ES-I3 (cell line): ENCODE data around the gene VGLL3.

Source experiments
- H3K36me3 ChIP-seq: 2 replicates; pipeline ENCODE4 v1.6.1; 2013; ENCODE audit warnings: mild to moderate bottlenecking, low read length, control low read depth, moderate library complexity; ENCODE audit not compliant: insufficient read depth
- H3K4me1 ChIP-seq: 2 replicates; pipeline ENCODE4 v1.6.1; 2013; ENCODE audit warnings: mild to moderate bottlenecking, control low read depth, low read length; ENCODE audit not compliant: insufficient read depth
- H3K9ac ChIP-seq: 2 replicates; pipeline ENCODE4 v1.6.1; 2013; ENCODE audit warnings: low read depth, mild to moderate bottlenecking, low read length, moderate library complexity
- H3K9me3 ChIP-seq: 2 replicates; pipeline ENCODE4 v1.6.1; 2013; ENCODE audit warnings: mild to moderate bottlenecking, low read length, moderate library complexity; ENCODE audit not compliant: control insufficient read depth, insufficient read depth

VGLL3 gene

DNA sequence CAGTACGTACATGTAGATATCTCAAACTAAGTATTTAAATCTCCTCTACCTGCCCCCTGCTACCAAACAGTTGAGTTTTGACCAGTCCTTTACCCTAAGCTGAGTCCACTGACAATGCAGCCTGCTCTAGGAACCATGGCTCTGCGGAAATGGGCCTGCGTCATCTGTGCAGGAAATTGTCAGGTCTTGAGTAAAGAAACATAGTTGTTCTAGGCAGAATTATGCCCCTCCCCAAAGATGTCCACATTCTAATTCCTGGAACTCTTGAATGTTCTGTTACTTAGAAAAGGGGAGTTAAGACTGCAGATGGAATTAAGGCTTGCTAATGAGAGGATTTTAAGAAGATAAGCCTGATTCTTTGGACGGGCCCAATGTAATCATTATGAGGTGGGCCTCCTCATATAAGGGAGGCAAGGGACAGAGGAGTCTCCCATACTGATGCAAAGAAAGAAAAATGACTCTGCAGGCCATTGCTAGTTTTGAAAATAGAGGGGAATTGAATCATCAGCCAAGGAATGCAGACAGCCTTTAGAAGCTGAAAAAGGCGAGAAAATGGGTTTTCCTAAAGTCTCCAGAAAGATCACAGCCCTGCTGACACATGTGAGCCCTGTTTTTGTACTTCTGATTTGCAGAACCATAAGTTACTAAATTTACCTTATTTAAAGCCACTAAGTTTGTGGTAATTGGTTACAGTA, 5.5 kb upstream of the VGLL3 start:
- Histone ChIP-seq H3K9me3 (no peaks in the 10 kb centered on the region), H3K36me3 (no peaks in the 10 kb centered on the region; the same call in 1 of the 2 replicates), H3K9ac (no peak overlapping the region), H3K4me1 (peaks cover 22% of the 10 kb centered on the region)

DNA sequence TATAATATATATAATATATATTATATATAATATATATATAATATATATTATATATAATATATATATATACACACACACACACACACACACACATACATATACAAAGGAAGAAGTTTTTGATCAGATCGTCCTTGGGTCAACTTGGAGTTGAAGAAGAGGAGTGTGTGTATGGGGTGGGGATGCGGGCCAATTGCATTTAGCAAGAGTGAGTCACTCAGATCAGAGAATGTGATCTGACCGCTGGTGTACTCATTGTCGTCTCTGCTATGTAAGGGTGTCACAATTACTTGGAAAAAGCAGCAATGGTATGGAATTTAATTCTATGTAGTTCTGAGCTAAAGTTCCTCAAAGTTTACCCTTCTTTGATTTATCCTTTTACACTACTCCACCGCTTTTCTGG, 4.6 kb upstream of the VGLL3 start:
- Histone ChIP-seq H3K36me3 (no peaks in the 10 kb centered on the region; the same call in 1 of the 2 replicates), H3K9ac (no peak overlapping the region), H3K9me3 (no peaks in the 10 kb centered on the region), H3K4me1 (peaks cover 22% of the 10 kb centered on the region)

DNA sequence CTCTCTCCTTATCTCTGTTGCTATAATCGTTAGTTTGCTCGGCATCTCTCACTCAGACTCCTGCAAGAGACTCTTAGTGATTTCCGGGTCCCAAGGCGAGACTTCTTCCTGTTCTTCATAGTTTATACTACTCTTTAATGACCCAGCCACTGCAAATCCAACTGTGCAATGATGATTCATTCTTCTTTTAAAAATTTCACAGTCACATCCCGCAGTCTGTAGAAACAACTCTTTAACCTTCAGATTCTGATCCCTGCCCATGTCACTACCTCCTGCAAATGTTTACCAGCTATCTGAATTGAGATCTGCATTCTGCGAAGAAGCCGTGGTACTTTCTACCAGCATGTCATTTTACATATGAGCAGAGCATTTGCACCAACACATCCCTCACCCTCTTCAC, 2.8 kb upstream of the VGLL3 start:
- Histone ChIP-seq H3K9me3 (no peaks in the 10 kb centered on the region), H3K9ac (no peak overlapping the region)

DNA sequence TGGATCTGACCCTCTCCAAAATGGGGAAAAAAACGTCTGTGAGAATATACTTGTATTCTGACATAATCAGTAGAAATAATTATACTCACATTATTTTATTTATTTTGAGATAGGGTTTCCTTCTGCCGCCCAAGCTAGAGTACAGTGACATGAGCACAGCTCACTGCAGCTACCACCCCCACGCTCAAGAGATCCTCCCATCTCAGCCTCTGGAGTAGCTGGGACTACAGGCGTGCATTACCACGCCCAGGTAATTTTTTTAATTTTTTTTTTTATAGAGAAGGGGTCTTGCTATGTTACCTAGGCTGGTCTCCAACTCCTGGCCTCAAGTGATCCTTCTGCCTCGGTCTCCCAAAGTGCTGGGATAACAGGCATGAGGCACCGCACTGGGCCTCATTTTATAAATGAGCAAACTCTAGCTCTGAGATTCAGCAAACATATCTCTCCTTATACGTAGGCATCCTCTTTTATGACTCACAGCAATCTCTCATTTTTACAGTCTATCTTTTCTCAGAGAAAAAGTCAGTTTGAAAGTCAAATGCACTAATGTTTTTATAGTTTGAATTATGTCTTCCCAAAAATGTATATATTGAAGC, 989 bp upstream of the VGLL3 start:
- Histone ChIP-seq H3K4me1 (peaks cover 15% of the 10 kb centered on the region), H3K9ac (peak overlapping the region; percentile 62)

More for the DNA sequence above, 2.8 kb upstream of the VGLL3 start:
- Histone ChIP-seq H3K36me3 (no peaks in the 10 kb centered on the region; the same call in 1 of the 2 replicates), H3K4me1 (peaks cover 15% of the 10 kb centered on the region)

DNA sequence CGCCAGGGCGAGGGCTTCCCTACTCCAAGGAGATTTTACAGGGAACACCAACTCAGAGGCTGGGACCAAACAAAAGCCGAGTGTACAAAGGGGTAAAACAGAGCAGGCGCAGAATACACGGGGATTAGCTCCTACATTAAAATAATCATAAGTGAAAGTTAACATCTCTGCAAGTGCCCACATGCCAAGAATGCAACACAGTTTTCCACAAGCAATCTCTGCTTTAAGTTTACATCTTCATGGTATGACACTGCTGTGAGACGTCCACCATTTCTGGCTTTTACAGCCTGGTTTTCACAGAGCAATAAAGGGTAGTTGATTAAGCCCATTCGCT, 500 bp upstream of the VGLL3 start:
- Histone ChIP-seq H3K9ac (peak overlapping the region; percentile 62), H3K36me3 (no peaks in the 10 kb centered on the region; the same call in 1 of the 2 replicates), H3K9me3 (no peaks in the 10 kb centered on the region), H3K4me1 (peaks cover 10% of the 10 kb centered on the region)

More for the DNA sequence above, 989 bp upstream of the VGLL3 start:
- Histone ChIP-seq H3K9me3 (no peaks in the 10 kb centered on the region), H3K36me3 (no peaks in the 10 kb centered on the region; the same call in 1 of the 2 replicates)

DNA sequence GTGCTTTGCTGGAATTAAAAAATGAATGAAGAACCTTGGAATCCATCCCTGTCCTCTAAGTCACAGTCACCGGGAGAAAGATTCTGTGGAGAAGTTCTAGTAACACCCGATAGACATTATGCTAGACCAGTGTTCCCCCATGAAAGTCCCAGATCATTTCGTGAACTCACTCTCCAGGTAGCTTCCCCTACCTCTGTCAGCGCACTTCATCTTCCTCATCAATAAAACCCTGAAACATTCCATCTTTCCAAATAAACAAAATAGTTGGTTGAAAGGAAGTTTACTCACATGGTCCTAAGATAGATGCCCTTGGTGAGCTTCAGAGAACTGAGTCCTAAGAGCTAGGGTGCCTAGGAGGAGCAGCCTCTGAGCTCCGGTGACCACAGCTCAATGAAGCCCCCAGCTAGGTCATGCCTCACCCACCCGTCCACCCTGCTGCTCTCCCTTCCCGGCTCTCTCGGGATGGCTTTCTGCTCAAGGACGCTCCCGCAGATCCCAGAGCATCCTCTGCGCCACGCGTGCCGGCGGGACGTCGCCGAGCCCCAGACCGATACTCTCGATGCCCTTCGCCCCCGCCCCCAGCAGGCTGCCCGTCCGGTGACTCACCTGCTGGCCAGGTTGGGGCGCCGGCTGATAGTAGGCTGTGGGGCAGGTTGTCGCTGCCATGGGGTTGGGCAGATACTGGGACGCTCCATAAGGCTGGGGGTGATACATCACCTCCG, 776 bp downstream of the VGLL3 start:
- Histone ChIP-seq H3K4me1 (peaks cover 7% of the 10 kb centered on the region), H3K9me3 (no peaks in the 10 kb centered on the region), H3K36me3 (no peaks in the 10 kb centered on the region), H3K9ac (peak overlapping the region; percentile 62)

DNA sequence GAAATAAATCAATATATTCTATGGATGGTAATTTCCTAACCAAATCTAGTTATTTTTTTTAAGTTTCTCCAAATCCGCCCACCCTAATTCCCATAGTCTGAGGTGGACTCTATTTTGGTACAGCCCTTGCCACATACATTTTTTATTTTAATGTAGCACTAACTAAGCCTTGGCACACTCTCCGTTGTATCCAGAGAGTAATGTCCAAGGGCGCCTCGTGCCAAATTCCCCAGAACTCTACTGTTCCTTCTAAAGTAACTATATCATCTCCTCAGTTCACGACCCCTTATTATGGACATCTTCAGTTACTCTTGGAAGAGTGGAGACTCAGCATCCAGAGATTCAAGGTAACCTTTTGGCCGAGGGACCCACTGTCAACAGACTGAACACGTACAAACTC, 1.3 kb downstream of the VGLL3 start:
- Histone ChIP-seq H3K4me1 (peaks cover 7% of the 10 kb centered on the region), H3K9me3 (no peaks in the 10 kb centered on the region), H3K36me3 (no peaks in the 10 kb centered on the region), H3K9ac (peak overlapping the region; percentile 62; the same call in 1 of the 2 replicates)

DNA sequence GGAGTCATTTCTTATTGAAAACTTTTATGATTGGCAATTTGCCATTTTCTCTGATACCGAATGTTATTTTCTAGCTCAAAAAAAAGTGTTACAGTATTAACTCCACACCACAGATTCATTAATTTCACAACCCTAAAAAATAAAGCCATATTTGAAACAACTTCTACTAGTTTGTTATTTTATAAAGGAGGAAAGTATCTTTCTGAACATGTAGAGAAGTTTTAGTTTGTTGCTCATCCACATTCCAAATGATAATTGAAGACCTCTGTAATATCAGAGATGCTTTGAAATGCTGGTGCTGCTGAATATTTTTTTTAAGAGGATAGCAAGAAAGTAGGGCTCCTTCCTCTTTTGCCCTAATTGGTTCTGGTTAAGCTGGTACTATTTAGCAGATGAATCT, 1.9 kb downstream of the VGLL3 start:
- Histone ChIP-seq H3K4me1 (peaks cover 7% of the 10 kb centered on the region), H3K9ac (no peak overlapping the region), H3K36me3 (no peaks in the 10 kb centered on the region), H3K9me3 (no peaks in the 10 kb centered on the region)

DNA sequence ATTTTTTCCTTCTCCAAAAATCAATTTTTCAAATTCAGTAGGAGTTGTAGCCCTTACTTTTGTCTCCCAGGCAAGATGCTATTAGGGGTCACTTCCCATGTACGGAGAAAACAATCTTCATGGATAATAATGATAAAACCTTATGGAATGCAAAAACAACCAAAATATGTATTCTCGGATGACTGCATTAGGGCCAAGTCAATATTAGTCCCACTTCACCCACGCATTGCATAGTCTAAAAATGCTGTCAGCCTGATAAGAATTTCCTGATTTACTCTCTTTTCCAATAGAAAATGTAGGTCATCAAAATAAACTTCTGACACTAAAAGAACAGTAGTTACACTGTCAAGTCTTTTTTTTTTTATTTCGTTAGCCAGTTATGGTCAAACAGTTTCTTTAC, 2.7 kb downstream of the VGLL3 start:
- Histone ChIP-seq H3K9ac (no peak overlapping the region), H3K4me1 (no peaks in the 10 kb centered on the region), H3K9me3 (no peaks in the 10 kb centered on the region)

DNA sequence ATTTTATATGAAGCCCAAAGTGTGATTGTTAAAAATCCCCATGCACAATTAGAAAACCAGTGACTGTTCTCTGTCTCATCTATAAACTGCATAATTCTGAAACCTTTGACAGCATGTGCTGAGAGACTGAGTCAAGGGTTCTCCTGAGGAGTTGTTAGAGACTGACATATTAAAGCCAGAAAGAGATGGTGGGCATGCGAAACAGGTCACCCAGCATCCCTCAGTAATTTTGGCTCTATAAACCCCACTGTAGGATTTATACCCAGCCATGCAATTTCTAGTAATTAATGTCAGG, 3.6 kb downstream of the VGLL3 start:
- no peak overlapping the region for H3K9ac ChIP-seq
- H3K36me3 ChIP-seq = no peaks in the 10 kb centered on the region
- no peaks in the 10 kb centered on the region for H3K4me1 ChIP-seq
- no peaks in the 10 kb centered on the region for H3K9me3 ChIP-seq

More for the DNA sequence above, 2.7 kb downstream of the VGLL3 start:
- H3K36me3 ChIP-seq = no peaks in the 10 kb centered on the region

DNA sequence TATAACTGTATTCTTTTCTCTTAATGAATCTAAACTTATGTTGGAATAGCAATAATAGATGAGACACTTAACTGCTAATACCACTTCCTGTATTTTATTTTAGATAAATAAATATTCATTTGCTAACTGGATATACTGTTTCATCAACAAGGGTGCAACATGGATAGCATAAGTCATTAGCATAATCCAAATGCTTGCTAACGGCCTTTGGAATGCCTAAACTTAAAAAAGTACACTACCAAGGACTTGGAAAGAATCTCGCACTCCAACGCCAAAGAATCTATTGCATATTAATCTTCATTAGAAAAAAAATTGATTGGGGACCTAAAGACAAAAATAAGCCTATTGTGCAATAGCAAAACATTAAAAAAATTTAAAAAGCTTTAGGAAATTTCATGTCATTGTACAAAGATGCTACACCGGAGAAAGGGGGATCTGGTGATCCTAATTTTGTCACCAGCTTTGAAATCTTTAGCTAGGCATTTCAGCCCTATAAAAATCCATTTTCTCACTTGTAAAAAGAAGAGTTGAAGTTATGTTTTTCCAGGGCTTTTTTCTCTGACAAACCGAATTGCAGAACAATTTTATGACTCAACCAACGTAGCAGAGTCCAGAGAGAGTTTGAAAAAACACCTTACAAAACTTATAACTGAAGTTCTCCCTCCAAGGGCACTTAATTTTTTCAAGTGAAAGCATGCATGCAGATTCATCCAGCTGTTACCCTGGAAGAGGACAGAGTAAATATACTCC, 4.1 kb downstream of the VGLL3 start:
- no peaks in the 10 kb centered on the region for H3K9me3 ChIP-seq
- no peak overlapping the region for H3K9ac ChIP-seq
- no peaks in the 10 kb centered on the region for H3K4me1 ChIP-seq
- H3K36me3 ChIP-seq = no peaks in the 10 kb centered on the region

DNA sequence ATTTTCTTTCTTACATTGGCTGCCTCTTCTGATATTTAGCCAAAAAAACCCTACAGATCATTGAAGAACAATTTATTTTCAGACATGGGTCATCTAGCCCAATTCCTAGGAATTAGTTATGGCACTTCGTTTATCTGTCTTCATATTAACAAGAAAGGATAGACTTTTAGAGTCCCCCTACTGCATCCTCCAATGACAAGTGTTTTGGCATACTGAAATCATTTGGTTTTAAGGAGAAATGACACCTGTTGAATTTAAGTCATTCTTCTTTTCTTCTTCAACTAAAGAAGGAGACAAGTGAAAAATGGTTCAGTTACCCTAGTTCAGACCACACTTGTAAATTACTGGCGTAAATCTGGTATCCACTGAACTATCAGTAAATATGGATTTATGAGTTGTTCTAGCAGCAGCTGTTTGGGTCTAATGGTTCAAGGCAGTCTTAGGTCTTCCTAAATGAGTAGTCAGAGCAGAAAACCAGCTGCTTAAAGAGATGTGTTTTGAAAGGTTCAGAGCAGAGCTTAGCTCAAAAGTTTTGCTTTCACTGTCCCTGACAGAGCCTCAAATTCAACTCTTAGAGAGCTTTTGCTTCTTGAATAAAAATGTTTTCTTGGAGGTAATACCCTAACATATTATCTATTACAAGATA, 5.6 kb downstream of the VGLL3 start:
- Histone ChIP-seq H3K9ac (no peak overlapping the region), H3K9me3 (no peaks in the 10 kb centered on the region), H3K36me3 (no peaks in the 10 kb centered on the region), H3K4me1 (no peaks in the 10 kb centered on the region)

DNA sequence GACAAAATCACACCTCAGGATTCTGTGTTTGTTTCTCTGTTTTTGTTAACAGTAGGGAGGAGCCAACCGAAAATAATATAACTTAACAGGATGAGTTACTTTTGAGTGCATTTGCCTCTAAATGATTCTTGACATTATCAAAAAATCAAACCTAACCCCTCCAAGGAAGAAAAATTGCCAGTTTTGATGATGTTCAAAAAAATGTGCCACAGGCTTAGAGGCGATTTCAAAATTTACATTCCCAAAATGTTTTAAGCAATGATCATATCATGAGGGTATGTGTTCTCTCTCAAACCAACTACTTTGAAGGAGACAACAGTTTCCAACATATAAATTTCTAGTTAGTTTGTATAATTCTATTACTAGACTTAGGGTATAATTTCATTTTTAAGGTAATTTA, 6.7 kb downstream of the VGLL3 start:
- Histone ChIP-seq H3K9me3 (no peaks in the 10 kb centered on the region), H3K4me1 (no peaks in the 10 kb centered on the region)

DNA sequence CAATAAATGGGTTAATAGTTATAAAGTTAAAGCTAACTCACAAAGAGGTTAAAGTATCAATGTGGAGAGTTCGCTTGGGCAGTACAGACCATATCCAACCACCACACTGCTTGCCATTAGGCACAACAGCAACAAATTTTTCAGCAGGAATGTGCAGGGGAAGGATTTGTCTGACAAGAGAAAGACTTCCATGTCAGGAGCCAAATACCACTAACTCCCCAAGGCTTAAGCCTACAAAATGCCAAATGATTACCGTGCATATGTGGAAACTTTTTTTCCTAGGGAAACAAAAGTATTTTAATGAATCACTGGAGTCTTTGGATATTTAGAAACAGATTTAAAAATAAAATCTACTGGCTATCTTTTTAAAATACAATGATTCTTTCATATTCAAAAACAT, 8.1 kb downstream of the VGLL3 start:
- H3K36me3 ChIP-seq = no peaks in the 10 kb centered on the region
- peaks cover 3% of the 10 kb centered on the region for H3K4me1 ChIP-seq
- no peak overlapping the region for H3K9ac ChIP-seq
- H3K9me3 ChIP-seq = no peaks in the 10 kb centered on the region

More for the DNA sequence above, 6.7 kb downstream of the VGLL3 start:
- no peaks in the 10 kb centered on the region for H3K36me3 ChIP-seq
- no peak overlapping the region for H3K9ac ChIP-seq
